Gastrocnemius medialis (tissue), 4 donors: ENCODE results near the gene HINFP. TPM values are rescaled to one million over a fixed set of nuclear protein-coding genes. Genes with fewer than 3 reads are reported as not detected.

Experiments used
- ATAC-seq, 2 donors: fragments of 150-250 bp; one replicate each; pipeline ENCODE4 v1.9.1; 2016
- DNase-seq, 2 donors: peaks; one replicate each; pipeline ENCODE4 v3.0.0-alpha.2; 2019
- H3K27ac ChIP-seq, 4 donors: fragments of 200-600 bp; sonication (generic); 1 replicate in 1 of 4; 2 replicates in 3 of 4; pipeline ENCODE4 v1.5.1; 2016 to 2018; ENCODE audit warnings: mild to moderate bottlenecking in 2 of 4, moderate library complexity in 1 of 4
- H3K27me3 ChIP-seq, 3 donors: fragments of 200-600 bp; sonication (generic) in 2 of 3; 1 replicate in 1 of 3; 2 replicates in 2 of 3; pipeline versions ENCODE4 v1.5.1 to v1.6.0; 2016 to 2019; ENCODE audit warnings: mild to moderate bottlenecking in 1 of 3, moderate library complexity in 1 of 3
- H3K36me3 ChIP-seq, 2 donors: fragments of 200-600 bp; sonication (generic) in 1 of 2; one replicate each; pipeline ENCODE4 v1.5.1; 2017 to 2018
- H3K4me1 ChIP-seq, 2 donors: fragments of 200-600 bp; sonication (generic) in 1 of 2; one replicate each; pipeline ENCODE4 v1.5.1; 2016 to 2017; ENCODE audit warnings: mild to moderate bottlenecking in 2 of 2
- H3K4me3 ChIP-seq, 4 donors: fragments of 200-600 bp; sonication (generic) in 3 of 4; 1 replicate in 1 of 4; 2 replicates in 3 of 4; pipeline ENCODE4 v1.5.1; 2016 to 2019; ENCODE audit warnings: mild to moderate bottlenecking in 2 of 4
- H3K9me3 ChIP-seq, 3 donors: fragments of 200-600 bp; sonication (generic) in 2 of 3; 1 replicate in 1 of 3; 2 replicates in 2 of 3; pipeline ENCODE4 v1.5.1; 2016 to 2019
- POLR2A ChIP-seq, 2 donors: fragments of 450-650 bp; IDR thresholded peaks; one replicate each; pipeline ENCODE4 v1.6.1; 2017; ENCODE audit warnings: antibody characterized with exemption in 2 of 2, mild to moderate bottlenecking in 2 of 2, moderate library complexity in 2 of 2
- in situ Hi-C, 4 donors: fragments of 200-750 bp; cut with MboI; loops; one replicate each; pipeline versions ENCODE4 v1.15.0 to v1.8.0; 2017; ENCODE audit warnings: low sequenced_read_pairs in 4 of 4
- intact Hi-C: fragments of 100-400 bp; cut with DNase I; formaldehyde crosslinking; loops from one replicate; pipeline ENCODE4 v1.15.1; 2023; ENCODE audit warnings: low total_unique reads
- total RNA-seq, 4 donors: library from RNA; depleted of rRNA; stranded (reverse); fragments of >200 nt; gene quantifications; one replicate each; pipeline versions ENCODE4 v1.1.0 to v1.2.3, GENCODE V29; 2016
- TF ChIP-seq, protein P1 (sequence below), 5 experiments: fragments of 450-650 bp in 3 of 5; fragments of 200-600 bp in 2 of 5; sonication (generic) in 2 of 5; IDR thresholded peaks in 4 of 5; conservative IDR thresholded peaks in 1 of 5; 1 replicate in 4 of 5; 2 replicates in 1 of 5; pipeline ENCODE4 v1.5.1; 2016 to 2019; ENCODE audit warnings: antibody characterized with exemption in 5 of 5, mild to moderate bottlenecking in 3 of 5, moderate library complexity in 3 of 5

HINFP gene
- total RNA-seq, 4 donors from 2014 or later: 8.1 to 17.8 (median 15.3) TPM

DNA sequence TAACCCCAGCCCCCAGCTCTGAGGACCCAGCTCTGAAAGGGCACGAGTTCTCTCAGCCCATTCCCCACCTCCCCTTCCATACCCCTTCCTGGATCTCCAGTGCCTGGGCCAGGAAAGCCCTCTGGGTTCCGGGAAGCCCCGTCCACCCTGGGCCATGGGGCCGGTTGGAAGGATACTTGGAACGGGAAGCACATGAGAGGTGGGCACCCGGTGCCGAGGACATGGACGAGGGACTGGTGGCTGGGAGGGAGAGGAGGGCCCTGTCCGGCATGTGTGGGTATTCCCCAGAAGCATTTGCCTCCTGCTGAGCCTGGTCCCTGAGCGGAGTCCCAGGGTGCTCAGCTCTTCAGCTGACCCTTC lies 5.2 kb upstream of the HINFP start:
- no peak for TF ChIP-seq POLR2A (IDR thresholded peaks at IDR 0.05)
- TF ChIP-seq, protein P1, sequence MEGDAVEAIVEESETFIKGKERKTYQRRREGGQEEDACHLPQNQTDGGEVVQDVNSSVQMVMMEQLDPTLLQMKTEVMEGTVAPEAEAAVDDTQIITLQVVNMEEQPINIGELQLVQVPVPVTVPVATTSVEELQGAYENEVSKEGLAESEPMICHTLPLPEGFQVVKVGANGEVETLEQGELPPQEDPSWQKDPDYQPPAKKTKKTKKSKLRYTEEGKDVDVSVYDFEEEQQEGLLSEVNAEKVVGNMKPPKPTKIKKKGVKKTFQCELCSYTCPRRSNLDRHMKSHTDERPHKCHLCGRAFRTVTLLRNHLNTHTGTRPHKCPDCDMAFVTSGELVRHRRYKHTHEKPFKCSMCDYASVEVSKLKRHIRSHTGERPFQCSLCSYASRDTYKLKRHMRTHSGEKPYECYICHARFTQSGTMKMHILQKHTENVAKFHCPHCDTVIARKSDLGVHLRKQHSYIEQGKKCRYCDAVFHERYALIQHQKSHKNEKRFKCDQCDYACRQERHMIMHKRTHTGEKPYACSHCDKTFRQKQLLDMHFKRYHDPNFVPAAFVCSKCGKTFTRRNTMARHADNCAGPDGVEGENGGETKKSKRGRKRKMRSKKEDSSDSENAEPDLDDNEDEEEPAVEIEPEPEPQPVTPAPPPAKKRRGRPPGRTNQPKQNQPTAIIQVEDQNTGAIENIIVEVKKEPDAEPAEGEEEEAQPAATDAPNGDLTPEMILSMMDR (IDR thresholded peaks at IDR 0.05 in 4 of 5, conservative IDR thresholded peaks at IDR 0.05 in 1 of 5): no peak
- Histone ChIP-seq H3K4me3 (no peak overlapping the region), H3K27ac (no peak overlapping the region), H3K4me1 (peaks cover 4 to 6% of the 10 kb centered on the region in 2 donors), H3K27me3 (no peaks in the 10 kb centered on the region), H3K36me3 (peaks cover 0 to 54% of the 10 kb centered on the region in 2 donors), H3K9me3 (no peaks in the 10 kb centered on the region)
- DNase-seq (no peak), ATAC-seq (no peak)
- intact Hi-C loops: no loop called here
- in situ Hi-C loops: no loop called here

DNA sequence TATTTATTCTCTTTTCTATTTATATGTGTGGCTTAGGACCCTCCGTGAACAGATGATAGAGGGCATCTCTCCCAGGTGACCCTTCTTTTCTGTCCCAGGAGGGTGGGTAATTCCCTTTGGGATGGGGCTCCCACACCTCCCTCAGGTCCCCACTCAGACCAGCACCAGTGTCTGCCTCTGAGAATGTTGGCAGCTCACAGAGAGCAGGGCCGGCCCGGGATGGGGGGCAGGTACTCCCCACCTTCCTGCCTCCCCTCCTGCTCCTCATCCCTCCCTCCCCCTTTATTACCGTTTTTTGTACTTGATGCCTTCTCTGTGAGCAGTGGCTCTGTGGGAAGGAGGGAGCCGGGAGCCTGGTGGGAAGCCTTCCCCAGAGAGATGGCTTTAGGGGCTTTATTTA lies 4.8 kb upstream of the HINFP start:
- peaks cover 4 to 6% of the 10 kb centered on the region in 2 donors for H3K4me1 ChIP-seq
- no peak overlapping the region for H3K4me3 ChIP-seq
- TF ChIP-seq, protein P1 (IDR thresholded peaks at IDR 0.05 in 4 of 5, conservative IDR thresholded peaks at IDR 0.05 in 1 of 5): no peak
- no peak for TF ChIP-seq POLR2A (IDR thresholded peaks at IDR 0.05)
- no peaks in the 10 kb centered on the region for H3K9me3 ChIP-seq
- in situ Hi-C loops: no loop called here
- DNase-seq (no peak), ATAC-seq (no peak)
- H3K36me3 ChIP-seq: peaks cover 0 to 50% of the 10 kb centered on the region in 2 donors
- no peaks in the 10 kb centered on the region for H3K27me3 ChIP-seq
- intact Hi-C loops: no loop called here
- H3K27ac ChIP-seq: no peak overlapping the region

DNA sequence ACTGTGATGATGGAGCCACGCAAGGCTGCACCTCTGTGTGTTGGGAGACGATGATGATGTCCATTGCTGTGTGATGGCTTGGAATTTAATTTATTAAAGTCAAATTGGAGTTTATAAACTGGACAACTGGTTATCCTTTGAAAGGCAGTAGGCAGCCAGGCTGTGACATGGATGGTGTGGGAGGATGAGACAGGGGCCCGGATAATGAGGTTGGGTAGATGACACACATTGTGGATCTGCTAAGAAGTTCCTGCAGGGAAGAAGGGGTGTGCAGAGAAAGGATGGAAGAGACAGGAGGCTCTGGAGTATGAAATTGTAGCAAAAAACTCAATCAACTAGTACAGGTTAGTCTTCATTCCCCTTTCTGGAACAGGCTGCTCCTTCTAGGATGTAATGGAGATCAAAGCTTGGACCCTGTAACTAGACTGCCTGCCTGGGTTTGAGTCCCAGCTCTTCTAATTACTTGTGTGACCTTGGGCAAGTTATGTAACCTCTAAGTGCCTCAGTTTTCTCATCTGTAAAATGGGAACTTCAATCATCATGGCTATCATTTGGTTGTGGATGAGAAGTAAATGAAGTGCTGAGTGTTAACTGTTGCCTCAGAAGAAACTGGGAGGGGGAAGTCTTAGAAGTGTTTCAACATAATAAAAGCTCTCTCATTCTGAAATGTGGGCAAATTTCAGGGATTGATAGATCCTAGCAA lies 4.2 kb upstream of the HINFP start:
- DNase-seq: no peak
- H3K27me3 ChIP-seq: no peaks in the 10 kb centered on the region
- TF ChIP-seq, protein P1 (IDR thresholded peaks at IDR 0.05 in 4 of 5, conservative IDR thresholded peaks at IDR 0.05 in 1 of 5): no peak
- TF ChIP-seq POLR2A (IDR thresholded peaks at IDR 0.05): no peak
- H3K27ac ChIP-seq: no peak overlapping the region
- H3K4me1 ChIP-seq: peaks cover 7 to 9% of the 10 kb centered on the region in 2 donors
- H3K4me3 ChIP-seq: no peak overlapping the region
- H3K36me3 ChIP-seq: peaks cover 0 to 44% of the 10 kb centered on the region in 2 donors
- ATAC-seq: no peak
- in situ Hi-C loops: no loop called here
- intact Hi-C loops: no loop called here
- no peaks in the 10 kb centered on the region for H3K9me3 ChIP-seq

GRCh38 chr11:119118227-119118626 lies 3.2 kb upstream of the HINFP start:
- Histone ChIP-seq H3K4me3 (no peak overlapping the region), H3K9me3 (no peaks in the 10 kb centered on the region), H3K36me3 (peaks cover 0 to 33% of the 10 kb centered on the region in 2 donors), H3K4me1 (peaks cover 16 to 20% of the 10 kb centered on the region in 2 donors), H3K27me3 (no peaks in the 10 kb centered on the region), H3K27ac (no peak overlapping the region)
- DNase-seq: no peak
- in situ Hi-C loops (no loop called here), intact Hi-C loops (no loop called here)
- ATAC-seq: no peak
- TF ChIP-seq, protein P1 (IDR thresholded peaks at IDR 0.05 in 4 of 5, conservative IDR thresholded peaks at IDR 0.05 in 1 of 5): no peak

- Histone ChIP-seq H3K9me3 (no peaks in the 10 kb centered on the region), H3K36me3 (peaks cover 0 to 30% of the 10 kb centered on the region in 2 donors), H3K27ac (no peak overlapping the region), H3K27me3 (no peaks in the 10 kb centered on the region), H3K4me3 (no peak overlapping the region), H3K4me1 (peaks cover 16 to 20% of the 10 kb centered on the region in 2 donors)
- TF ChIP-seq POLR2A (IDR thresholded peaks at IDR 0.05): no peak
- TF ChIP-seq, protein P1 (IDR thresholded peaks at IDR 0.05 in 4 of 5, conservative IDR thresholded peaks at IDR 0.05 in 1 of 5): no peak
- in situ Hi-C loops: no loop called here
- DNase-seq (no peak), ATAC-seq (no peak)
- intact Hi-C loops: no loop called here
Measured at GRCh38 chr11:119118946-119119345, 2.4 kb upstream of the HINFP start.
